ENCODE data around the gene SUGP2. TPM values are rescaled to one million over a fixed set of nuclear protein-coding genes. Genes with fewer than 3 reads are reported as not detected.

SUGP2 gene
- total and polyA plus RNA-seq, 2 experiments from 2014 or later: 102 to 109 TPM

DNA sequence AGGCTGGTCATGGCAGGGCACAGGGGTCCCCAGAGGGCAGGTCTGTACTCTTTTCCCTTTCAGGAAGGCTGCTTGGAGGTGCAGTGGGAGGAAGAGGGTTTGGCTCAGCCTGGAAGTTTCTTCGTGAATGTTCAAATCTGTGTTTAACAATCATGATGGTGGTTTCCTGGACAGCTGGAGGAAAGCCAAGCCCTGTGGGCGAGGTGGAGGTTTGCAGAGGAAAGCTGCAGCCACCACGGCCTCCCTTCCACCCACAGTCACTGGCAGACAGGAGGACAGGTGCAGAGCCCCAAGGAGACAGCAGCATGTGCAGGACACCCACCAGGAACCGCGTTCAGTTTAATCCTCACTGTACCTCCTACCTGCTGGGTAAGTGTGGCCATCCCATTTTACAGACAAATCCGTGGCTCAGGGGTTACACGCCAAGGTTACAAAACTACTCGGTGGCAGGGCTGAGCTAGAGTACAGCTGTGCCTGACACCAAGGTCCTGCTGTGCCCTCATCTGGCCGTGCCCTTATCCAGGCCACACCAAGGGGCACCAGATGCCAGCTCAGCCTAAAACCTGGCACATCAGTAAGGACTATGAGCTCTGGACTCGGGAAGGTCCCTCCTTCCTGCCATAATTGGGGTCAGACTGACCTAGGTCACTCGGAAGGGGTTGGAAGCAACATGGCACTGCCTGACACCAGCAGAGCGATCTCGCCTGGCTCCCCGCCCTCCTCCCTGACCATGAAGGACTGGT is 34.1 kb downstream of the SUGP2 start (continued):
- TF ChIP-seq, protein P1, sequence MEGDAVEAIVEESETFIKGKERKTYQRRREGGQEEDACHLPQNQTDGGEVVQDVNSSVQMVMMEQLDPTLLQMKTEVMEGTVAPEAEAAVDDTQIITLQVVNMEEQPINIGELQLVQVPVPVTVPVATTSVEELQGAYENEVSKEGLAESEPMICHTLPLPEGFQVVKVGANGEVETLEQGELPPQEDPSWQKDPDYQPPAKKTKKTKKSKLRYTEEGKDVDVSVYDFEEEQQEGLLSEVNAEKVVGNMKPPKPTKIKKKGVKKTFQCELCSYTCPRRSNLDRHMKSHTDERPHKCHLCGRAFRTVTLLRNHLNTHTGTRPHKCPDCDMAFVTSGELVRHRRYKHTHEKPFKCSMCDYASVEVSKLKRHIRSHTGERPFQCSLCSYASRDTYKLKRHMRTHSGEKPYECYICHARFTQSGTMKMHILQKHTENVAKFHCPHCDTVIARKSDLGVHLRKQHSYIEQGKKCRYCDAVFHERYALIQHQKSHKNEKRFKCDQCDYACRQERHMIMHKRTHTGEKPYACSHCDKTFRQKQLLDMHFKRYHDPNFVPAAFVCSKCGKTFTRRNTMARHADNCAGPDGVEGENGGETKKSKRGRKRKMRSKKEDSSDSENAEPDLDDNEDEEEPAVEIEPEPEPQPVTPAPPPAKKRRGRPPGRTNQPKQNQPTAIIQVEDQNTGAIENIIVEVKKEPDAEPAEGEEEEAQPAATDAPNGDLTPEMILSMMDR (conservative IDR thresholded peaks at IDR 0.05; ENCODE audit: low read depth in 2 of 2): no peak
- TF ChIP-seq STAT1 (IDR thresholded peaks at IDR 0.05; ENCODE audit: unreplicated experiment) (no peak), ZNF331 (CRISPR knock-in tag; IDR thresholded peaks at IDR 0.05; ENCODE audit: low read depth) (no peak), ZNF114 (CRISPR knock-in tag; IDR thresholded peaks at IDR 0.05) (no peak)
- TF ChIP-seq, protein P2, sequence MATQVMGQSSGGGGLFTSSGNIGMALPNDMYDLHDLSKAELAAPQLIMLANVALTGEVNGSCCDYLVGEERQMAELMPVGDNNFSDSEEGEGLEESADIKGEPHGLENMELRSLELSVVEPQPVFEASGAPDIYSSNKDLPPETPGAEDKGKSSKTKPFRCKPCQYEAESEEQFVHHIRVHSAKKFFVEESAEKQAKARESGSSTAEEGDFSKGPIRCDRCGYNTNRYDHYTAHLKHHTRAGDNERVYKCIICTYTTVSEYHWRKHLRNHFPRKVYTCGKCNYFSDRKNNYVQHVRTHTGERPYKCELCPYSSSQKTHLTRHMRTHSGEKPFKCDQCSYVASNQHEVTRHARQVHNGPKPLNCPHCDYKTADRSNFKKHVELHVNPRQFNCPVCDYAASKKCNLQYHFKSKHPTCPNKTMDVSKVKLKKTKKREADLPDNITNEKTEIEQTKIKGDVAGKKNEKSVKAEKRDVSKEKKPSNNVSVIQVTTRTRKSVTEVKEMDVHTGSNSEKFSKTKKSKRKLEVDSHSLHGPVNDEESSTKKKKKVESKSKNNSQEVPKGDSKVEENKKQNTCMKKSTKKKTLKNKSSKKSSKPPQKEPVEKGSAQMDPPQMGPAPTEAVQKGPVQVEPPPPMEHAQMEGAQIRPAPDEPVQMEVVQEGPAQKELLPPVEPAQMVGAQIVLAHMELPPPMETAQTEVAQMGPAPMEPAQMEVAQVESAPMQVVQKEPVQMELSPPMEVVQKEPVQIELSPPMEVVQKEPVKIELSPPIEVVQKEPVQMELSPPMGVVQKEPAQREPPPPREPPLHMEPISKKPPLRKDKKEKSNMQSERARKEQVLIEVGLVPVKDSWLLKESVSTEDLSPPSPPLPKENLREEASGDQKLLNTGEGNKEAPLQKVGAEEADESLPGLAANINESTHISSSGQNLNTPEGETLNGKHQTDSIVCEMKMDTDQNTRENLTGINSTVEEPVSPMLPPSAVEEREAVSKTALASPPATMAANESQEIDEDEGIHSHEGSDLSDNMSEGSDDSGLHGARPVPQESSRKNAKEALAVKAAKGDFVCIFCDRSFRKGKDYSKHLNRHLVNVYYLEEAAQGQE (IDR thresholded peaks at IDR 0.05; ENCODE audit: unreplicated experiment): no peak

DNA sequence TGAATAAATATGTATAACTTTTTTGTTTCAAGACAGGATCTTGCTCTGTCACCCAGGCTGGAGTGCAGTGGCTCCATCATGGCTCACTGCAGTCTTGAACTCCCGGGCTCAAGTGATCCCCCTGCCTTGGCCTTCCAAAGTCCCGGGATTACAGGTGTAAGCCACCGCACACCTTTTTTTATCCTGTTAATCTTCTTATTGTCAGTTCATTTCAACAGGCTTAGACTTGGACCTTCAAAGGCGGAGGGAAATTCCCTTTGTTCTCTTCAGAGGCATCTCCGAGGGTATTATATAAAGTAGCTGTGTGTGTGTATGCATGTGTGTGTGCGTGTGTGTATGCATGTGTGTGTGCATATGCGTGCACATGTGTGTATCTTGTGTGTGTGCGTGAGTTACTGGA is 35.0 kb downstream of the SUGP2 start:
- H3K79me2 ChIP-seq (replicated peaks; ENCODE audit: insufficient read depth): no peaks in the 10 kb centered on the region
- no peak overlapping the region for H3K4me2 ChIP-seq
- ATAC-seq (no peak), DNase-seq (ENCODE audit: low spot score) (no peak)
- H3F3A ChIP-seq (replicated peaks; ENCODE audit: low read depth): peaks cover 14% of the 10 kb centered on the region
- TF ChIP-seq, protein P2 (IDR thresholded peaks at IDR 0.05; ENCODE audit: unreplicated experiment): no peak
- TF ChIP-seq EZH2phosphoT487 (IDR thresholded peaks at IDR 0.05; ENCODE audit: unreplicated experiment) (no peak), JUNB (IDR thresholded peaks at IDR 0.05; ENCODE audit: unreplicated experiment) (no peak), CREB1 (CRISPR knock-in tag; IDR thresholded peaks at IDR 0.05; ENCODE audit: low read depth) (no peak), STAT1 (IDR thresholded peaks at IDR 0.05; ENCODE audit: unreplicated experiment) (no peak), ZNF331 (CRISPR knock-in tag; IDR thresholded peaks at IDR 0.05; ENCODE audit: low read depth) (no peak), POLR2AphosphoS5 (IDR thresholded peaks at IDR 0.05; ENCODE audit: low read depth) (no peak), NANOG (IDR thresholded peaks at IDR 0.05; ENCODE audit: borderline replicate concordance) (no peak)
- TF ChIP-seq, protein P3, sequence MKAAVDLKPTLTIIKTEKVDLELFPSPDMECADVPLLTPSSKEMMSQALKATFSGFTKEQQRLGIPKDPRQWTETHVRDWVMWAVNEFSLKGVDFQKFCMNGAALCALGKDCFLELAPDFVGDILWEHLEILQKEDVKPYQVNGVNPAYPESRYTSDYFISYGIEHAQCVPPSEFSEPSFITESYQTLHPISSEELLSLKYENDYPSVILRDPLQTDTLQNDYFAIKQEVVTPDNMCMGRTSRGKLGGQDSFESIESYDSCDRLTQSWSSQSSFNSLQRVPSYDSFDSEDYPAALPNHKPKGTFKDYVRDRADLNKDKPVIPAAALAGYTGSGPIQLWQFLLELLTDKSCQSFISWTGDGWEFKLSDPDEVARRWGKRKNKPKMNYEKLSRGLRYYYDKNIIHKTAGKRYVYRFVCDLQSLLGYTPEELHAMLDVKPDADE (IDR thresholded peaks at IDR 0.05): no peak
- H3K27ac ChIP-seq (ENCODE audit: low read depth): no peak overlapping the region
- H3K36me3 ChIP-seq (ENCODE audit: insufficient read depth): peaks cover 23% of the 10 kb centered on the region
- no peaks in the 10 kb centered on the region for H3K4me1 ChIP-seq (ENCODE audit: insufficient read depth)
- no peak overlapping the region for H2AFZ ChIP-seq
- H3K36me3 Mint-ChIP-seq (ENCODE audit: low read depth): peaks cover 82% of the 10 kb centered on the region
- H3K27ac Mint-ChIP-seq: no peak overlapping the region
- H3K9me2 ChIP-seq (ENCODE audit: insufficient read depth): no peaks in the 10 kb centered on the region
- H3K9me3 Mint-ChIP-seq: no peaks in the 10 kb centered on the region
- peaks cover 18% of the 10 kb centered on the region; the same call in 1 of the 2 replicates for H4K20me1 ChIP-seq (replicated peaks; ENCODE audit: insufficient read depth)
- peaks cover 11% of the 10 kb centered on the region for H3K27me3 Mint-ChIP-seq (ENCODE audit: insufficient read depth, low read depth, poor library complexity)
- no peak overlapping the region for H3K4me3 ChIP-seq
- H3K4me1 Mint-ChIP-seq: peaks cover 11% of the 10 kb centered on the region; the same call in 2 of the 3 replicates
- H3K4me3 Mint-ChIP-seq: no peak overlapping the region
- H3K27me3 ChIP-seq (ENCODE audit: insufficient read depth): no peaks in the 10 kb centered on the region

All from GM23338 (cell line).